Mammary epithelial cell (primary cell): ENCODE measurements around the gene FRMPD1.

ENCODE experiments used
- CTCF ChIP-seq, 2 donors: IDR thresholded peaks in 1 of 2; conservative IDR thresholded peaks in 1 of 2; 2 replicates each; pipeline ENCODE4 v1.5.1; 2011 to 2012; ENCODE audit warnings: inconsistent platforms in 2 of 2, low read length in 2 of 2, mild to moderate bottlenecking in 2 of 2, control low read depth in 1 of 2, low read depth in 1 of 2; ENCODE audit not compliant: insufficient read depth in 1 of 2; ENCODE audit errors: extremely low read depth in 1 of 2
- EZH2 ChIP-seq: IDR thresholded peaks from 2 replicates; pipeline ENCODE4 v1.6.1; 2012; ENCODE audit warnings: low read length, inconsistent platforms, borderline replicate concordance

- TF ChIP-seq CTCF (conservative IDR thresholded peaks at IDR 0.05 in 1 of 2, IDR thresholded peaks at IDR 0.05 in 1 of 2; ENCODE audit: extremely low read depth in 1 of 2, insufficient read depth in 1 of 2, low read depth in 1 of 2, low read length in 2 of 2) (no peak), EZH2 (no peak)
Observed at GRCh38 chr9:37719526-37719925, 68.8 kb downstream of the FRMPD1 start.
